Endothelial cell of umbilical vein (primary cell): Measurements from ENCODE around the gene C1QTNF4. TPM values are rescaled to one million over a fixed set of nuclear protein-coding genes. Genes with fewer than 3 reads are reported as not detected.

ENCODE experiments used
- BruUV-seq: library from RNA; stranded (reverse); fragments of 400-500 nt; replicated peaks from 2 replicates; lab custom pipeline; 2021; lab: Mats Ljungman, UMichigan
- CTCF ChIA-PET: fragments of 300-600, 350-600 bp; sonication (Branson Sonifier 250); formaldehyde crosslinking; loops from one replicate; lab custom pipeline; 2021; ENCODE audit warnings: antibody characterized with exemption, inconsistent platforms; lab: Charles Lee
- POLR2A ChIA-PET: fragments of 300-600, 350-600 bp; sonication (Branson Sonifier 250); formaldehyde crosslinking; loops from one replicate; lab custom pipeline; 2021; ENCODE audit warnings: antibody characterized with exemption, inconsistent platforms; lab: Charles Lee
- DNase-seq: peaks from one replicate; pipeline ENCODE4 v3.0.0-alpha.2; 2011; ENCODE audit warnings: low read depth, low spot score
- FAIRE-seq: peaks from 2 replicates; lab custom pipeline; 2011; peaks lifted over from hg19 to GRCh38; lab: Jason Lieb, UNC
- H2AFZ ChIP-seq: 2 replicates; pipeline ENCODE4 v1.6.0; 2012; ENCODE audit warnings: low read depth, low read length, control low read depth, inconsistent platforms
- H3K27ac ChIP-seq: 2 replicates; pipeline ENCODE4 v1.5.1; 2011; ENCODE audit warnings: low read depth, mild to moderate bottlenecking, control low read depth, low read length, moderate library complexity; ENCODE audit not compliant: insufficient read depth
- H3K27me3 ChIP-seq, 2 experiments: 2 replicates each; pipeline versions ENCODE4 v1.6.0 to v1.6.1; 2011; ENCODE audit warnings: low read length in 2 of 2, mixed read lengths in 1 of 2; ENCODE audit not compliant: control insufficient read depth in 2 of 2, insufficient read depth in 2 of 2
- H3K36me3 ChIP-seq, 2 experiments: 2 replicates in 1 of 2; 3 replicates in 1 of 2; pipeline ENCODE4 v1.5.1; 2011; ENCODE audit warnings: low read length in 2 of 2, mild to moderate bottlenecking in 1 of 2, moderate library complexity in 1 of 2; ENCODE audit not compliant: control insufficient read depth in 2 of 2, insufficient read depth in 2 of 2; ENCODE audit errors: extremely low read depth in 1 of 2
- H3K4me1 ChIP-seq: 3 replicates; pipeline ENCODE4 v1.5.1; 2011; ENCODE audit warnings: mild to moderate bottlenecking, low read length; ENCODE audit not compliant: control insufficient read depth, insufficient read depth; ENCODE audit errors: extremely low read depth
- H3K4me2 ChIP-seq: 2 replicates; pipeline ENCODE4 v1.6.1; 2011; ENCODE audit warnings: low read length, control low read depth, mixed read lengths; ENCODE audit not compliant: insufficient read depth
- H3K4me3 ChIP-seq, 3 experiments: fragments of 200-600 bp in 1 of 3; sonication (generic), shearing (Covaris generic) in 1 of 3; replicated peaks in 1 of 3; 2 replicates each; pipeline ENCODE4 v1.5.1; 2011 to 2016; ENCODE audit warnings: control low read depth in 3 of 3, low read length in 3 of 3, mild to moderate bottlenecking in 2 of 3, inconsistent platforms in 1 of 3, low read depth in 1 of 3, moderate library complexity in 1 of 3; ENCODE audit not compliant: insufficient read depth in 1 of 3
- H3K79me2 ChIP-seq: 2 replicates; pipeline ENCODE4 v1.6.0; 2012; ENCODE audit warnings: low read length, inconsistent platforms; ENCODE audit not compliant: control insufficient read depth, insufficient read depth
- H3K9ac ChIP-seq: replicated peaks from 2 replicates; pipeline ENCODE3; 2011; ENCODE audit warnings: low read length, control low read depth; ENCODE audit not compliant: insufficient read depth; ENCODE audit errors: extremely low read depth
- H3K9me1 ChIP-seq: replicated peaks from 3 replicates; pipeline ENCODE4 v1.6.0; 2011; ENCODE audit warnings: mild to moderate bottlenecking, low read length; ENCODE audit not compliant: control insufficient read depth, insufficient read depth; ENCODE audit errors: extremely low read depth
- H3K9me3 ChIP-seq: replicated peaks from 2 replicates; pipeline ENCODE4 v1.5.1; 2012; ENCODE audit warnings: low read length, inconsistent platforms; ENCODE audit not compliant: control insufficient read depth, insufficient read depth
- H4K20me1 ChIP-seq: replicated peaks from 2 replicates; pipeline ENCODE3; 2011; ENCODE audit warnings: mild to moderate bottlenecking, low read length; ENCODE audit not compliant: control insufficient read depth, insufficient read depth; ENCODE audit errors: extremely low read depth
- CTCF ChIP-seq, 2 donors: IDR thresholded peaks; 1 replicate in 1 of 2; 2 replicates in 1 of 2; pipeline ENCODE4 v1.5.1; 2011; ENCODE audit warnings: low read length in 2 of 2, mild to moderate bottlenecking in 2 of 2, moderate library complexity in 2 of 2, control low read depth in 1 of 2, inconsistent platforms in 1 of 2, low read depth in 1 of 2; ENCODE audit not compliant: insufficient read depth in 1 of 2; ENCODE audit errors: extremely low read depth in 1 of 2
- FOS ChIP-seq: IDR thresholded peaks from 2 replicates; pipeline ENCODE4 v1.6.1; 2011; ENCODE audit warnings: mild to moderate bottlenecking, low read length, moderate library complexity, borderline replicate concordance; ENCODE audit not compliant: insufficient read depth
- GATA2 ChIP-seq: IDR thresholded peaks from 2 replicates; pipeline ENCODE4 v1.7.0; 2011; ENCODE audit warnings: low read depth, mild to moderate bottlenecking, moderate library complexity, mixed read lengths, low read length; ENCODE audit not compliant: insufficient read length, insufficient read depth
- MYC ChIP-seq: IDR thresholded peaks from one replicate; pipeline ENCODE4 v1.6.1; 2011; ENCODE audit warnings: mild to moderate bottlenecking, low read depth, low read length
- POLR2A ChIP-seq: IDR thresholded peaks from 2 replicates; pipeline ENCODE4 v1.6.1; 2012; ENCODE audit warnings: low read depth, mild to moderate bottlenecking, control low read depth, low read length
- POLR2AphosphoS5 ChIP-seq: IDR thresholded peaks from 2 replicates; pipeline ENCODE4 v1.6.1; 2012; ENCODE audit warnings: low read depth, mild to moderate bottlenecking, control low read depth, low read length, moderate library complexity; ENCODE audit not compliant: insufficient read depth
- dilution Hi-C: fragments of 300-500 bp; cut with MboI; formaldehyde crosslinking; loops from one replicate; pipeline ENCODE4 v1.15.0; 2019; ENCODE audit warnings: low sequenced_read_pairs; ENCODE audit not compliant: extremely low pct_ligation_motif_present
- intact Hi-C: fragments of 100-400 bp; cut with micrococcal nuclease; formaldehyde crosslinking; loops from one replicate; pipeline ENCODE4 v1.10.0; 2022
- polyA plus RNA-seq, 4 experiments: library from polyadenylated mRNA; depleted of rRNA in 3 of 4; stranded (reverse) in 3 of 4; unstranded in 1 of 4; fragments of >200 nt; gene quantifications; 2 replicates each; pipeline versions ENCODE4 v1.2.1 to v1.2.3, GENCODE V29; 2011 to 2012; ENCODE audit warnings: missing spikeins in 1 of 4
- total RNA-seq: library from RNA; stranded (reverse); gene quantifications from 2 replicates; pipeline ENCODE4 v1.2.3, GENCODE V29; 2021

The C1QTNF4 gene
- total and polyA plus RNA-seq, 2 donors (not counting 3 experiments of a cell fraction or from before 2014, with no cell fraction given): 1.7 to 5.4 TPM

DNA sequence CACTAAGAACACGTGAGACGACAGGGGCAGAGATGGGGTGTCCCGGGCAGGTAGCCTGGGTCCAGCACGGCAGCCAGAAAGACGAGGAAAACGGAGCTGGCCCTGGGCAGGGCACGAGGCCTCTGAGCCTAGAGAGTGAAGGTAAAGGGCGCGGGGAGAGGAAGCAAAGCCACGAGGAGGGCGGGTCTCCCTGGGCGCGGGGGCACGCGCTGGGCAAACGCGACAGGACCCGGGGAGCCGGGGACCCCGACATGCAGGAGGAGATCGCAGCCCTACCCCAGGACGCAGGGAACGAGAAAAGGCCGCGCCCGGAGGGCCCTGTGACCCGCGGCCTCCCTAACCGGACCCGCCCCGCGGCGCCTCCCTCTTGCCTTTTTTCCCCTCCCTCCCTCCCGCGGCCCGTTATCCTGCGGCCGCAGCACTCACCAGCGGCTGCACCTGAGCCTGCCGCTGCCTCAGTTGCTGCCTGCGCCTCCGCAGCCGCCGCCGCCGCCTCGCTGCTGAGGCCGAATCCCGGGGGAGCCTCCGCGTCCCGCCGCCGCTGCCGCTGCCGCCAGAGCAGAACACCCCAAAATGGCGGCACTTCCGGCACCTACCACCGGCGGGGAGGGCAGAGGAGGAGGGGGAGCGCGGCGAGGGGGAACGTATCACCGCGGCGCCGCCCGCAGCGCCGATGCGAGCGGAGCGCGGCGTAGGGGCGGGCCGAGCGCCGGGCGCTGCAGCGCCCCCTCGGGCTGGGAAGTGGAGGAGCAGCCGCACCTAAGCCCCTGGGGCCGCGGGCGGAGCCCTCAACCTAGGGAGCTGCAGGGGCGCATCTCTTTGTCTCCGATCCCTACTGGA, 41.4 kb downstream of the C1QTNF4 start, which contains the start of gene CELF1:
TSS of gene CELF1 (minus strand) at position 567 of the 840 bp plus-strand sequence. CDS start 53,609 bp downstream, outside the sequence.
- Histone ChIP-seq H3K4me3 (peak within 1 kb of the TSS; percentile 69 to 75 (median 74)), H3K4me1 (peaks cover 9% of the 10 kb centered on the region), H3K27me3 (no peaks in the 10 kb centered on the region), H3K36me3 (no peaks in the 10 kb centered on the region), H4K20me1 (peaks cover 5% of the 10 kb centered on the region), H2AFZ (peak within 1 kb of the TSS; percentile 94), H3K9me3 (no peaks in the 10 kb centered on the region), H3K4me2 (peak within 1 kb of the TSS; percentile 90), H3K9ac (peak within 1 kb of the TSS; percentile 81), H3K27ac (peak within 1 kb of the TSS; percentile 33), H3K9me1 (no peaks in the 10 kb centered on the region), H3K79me2 (peaks cover 50% of the 10 kb centered on the region)
- CTCF ChIA-PET: interaction anchor here (0.6 to 4.2 kb wide), 18 partner anchors 10 to 178 kb away, joined by 3 to 41 read pairs (median 4); no protein-coding TSS in a partner anchor
- FAIRE-seq (peak; percentile 88), DNase-seq (peak; percentile 90)
- dilution Hi-C loops (no loop called here), intact Hi-C loops (loop anchor here (1.0 to 5.0 kb wide), 5 partner anchors 14 to 145 kb away; partner anchors contain the start of genes KBTBD4, PSMC3 and SLC39A13)
- POLR2A ChIA-PET: interaction anchor here (1.2 to 1.8 kb wide), 2 partner anchors 12 to 86 kb away, joined by 5 to 6 read pairs; no protein-coding TSS in a partner anchor
- peak; percentile 87 for TF ChIP-seq POLR2A
- TF ChIP-seq POLR2AphosphoS5: peak; percentile 91
- TF ChIP-seq GATA2: no peak
- TF ChIP-seq FOS: peak; percentile 22
- TF ChIP-seq MYC: no peak
- TF ChIP-seq CTCF (IDR thresholded peaks at IDR 0.05; ENCODE audit: extremely low read depth in 1 of 2, insufficient read depth in 1 of 2, low read depth in 1 of 2, low read length in 2 of 2): peak; percentile 84 to 95
- no TSS peak for BruUV-seq
